ENCODE results near the gene EPS8L2. TPM values are rescaled to one million over a fixed set of nuclear protein-coding genes. Genes with fewer than 3 reads are reported as not detected.
A peak's percentile ranks its signal among the peaks of the same experiment; 100 is the strongest.
"Not testable (repeated sequence)": the region's sequence is repeated elsewhere in the genome, so short reads cannot be mapped to it uniquely, and the experiment has no call there.

Gene EPS8L2
- total RNA-seq, 1 donor from 2014 or later, result 2.6 TPM

DNA sequence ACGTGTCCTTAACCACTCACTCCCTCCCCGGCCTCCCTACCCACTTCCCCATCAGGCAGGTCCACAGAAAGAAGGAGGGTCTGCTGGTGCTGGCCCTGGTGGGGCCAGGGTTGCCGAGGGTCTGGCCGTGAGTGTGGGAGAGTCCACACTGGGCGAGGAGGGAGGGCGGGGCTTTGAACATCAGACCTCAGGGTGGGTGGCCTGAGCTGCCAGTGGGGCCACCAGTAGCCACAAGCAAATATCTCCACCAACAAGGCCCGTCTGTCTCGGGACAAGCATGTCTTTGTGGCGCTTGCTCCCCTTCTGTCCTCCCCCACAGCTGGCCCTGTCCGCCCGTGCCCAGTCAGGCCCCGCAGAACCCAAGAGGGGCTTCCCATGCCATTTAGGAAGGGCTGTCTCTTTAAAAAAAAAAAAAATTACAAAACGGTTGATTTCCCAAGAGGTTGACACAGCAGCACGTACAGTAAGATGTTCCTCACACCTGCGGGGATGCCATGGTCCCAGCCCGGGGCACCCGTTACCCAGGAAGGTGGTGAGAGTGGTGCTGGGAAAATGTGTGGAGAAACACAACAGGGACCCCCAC, 23.6 kb downstream of the EPS8L2 start:
- no peak for DNase-seq (ENCODE audit: low read depth, low spot score)
- peak overlapping the region; percentile 48 for H3K4me3 Mint-ChIP-seq
- no peaks in the 10 kb centered on the region for H3K9me3 Mint-ChIP-seq
- H3K36me3 Mint-ChIP-seq (ENCODE audit: low read depth), result no peaks in the 10 kb centered on the region
- H3K27me3 Mint-ChIP-seq (ENCODE audit: low read depth), result peaks cover 39% of the 10 kb centered on the region
- H3K27ac Mint-ChIP-seq (ENCODE audit: unreplicated experiment), result peak overlapping the region; percentile 70
- peaks cover 8% of the 10 kb centered on the region for H3K4me1 Mint-ChIP-seq
- TF ChIP-seq, protein P1, sequence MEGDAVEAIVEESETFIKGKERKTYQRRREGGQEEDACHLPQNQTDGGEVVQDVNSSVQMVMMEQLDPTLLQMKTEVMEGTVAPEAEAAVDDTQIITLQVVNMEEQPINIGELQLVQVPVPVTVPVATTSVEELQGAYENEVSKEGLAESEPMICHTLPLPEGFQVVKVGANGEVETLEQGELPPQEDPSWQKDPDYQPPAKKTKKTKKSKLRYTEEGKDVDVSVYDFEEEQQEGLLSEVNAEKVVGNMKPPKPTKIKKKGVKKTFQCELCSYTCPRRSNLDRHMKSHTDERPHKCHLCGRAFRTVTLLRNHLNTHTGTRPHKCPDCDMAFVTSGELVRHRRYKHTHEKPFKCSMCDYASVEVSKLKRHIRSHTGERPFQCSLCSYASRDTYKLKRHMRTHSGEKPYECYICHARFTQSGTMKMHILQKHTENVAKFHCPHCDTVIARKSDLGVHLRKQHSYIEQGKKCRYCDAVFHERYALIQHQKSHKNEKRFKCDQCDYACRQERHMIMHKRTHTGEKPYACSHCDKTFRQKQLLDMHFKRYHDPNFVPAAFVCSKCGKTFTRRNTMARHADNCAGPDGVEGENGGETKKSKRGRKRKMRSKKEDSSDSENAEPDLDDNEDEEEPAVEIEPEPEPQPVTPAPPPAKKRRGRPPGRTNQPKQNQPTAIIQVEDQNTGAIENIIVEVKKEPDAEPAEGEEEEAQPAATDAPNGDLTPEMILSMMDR (conservative IDR thresholded peaks at IDR 0.05), result no peak

DNA sequence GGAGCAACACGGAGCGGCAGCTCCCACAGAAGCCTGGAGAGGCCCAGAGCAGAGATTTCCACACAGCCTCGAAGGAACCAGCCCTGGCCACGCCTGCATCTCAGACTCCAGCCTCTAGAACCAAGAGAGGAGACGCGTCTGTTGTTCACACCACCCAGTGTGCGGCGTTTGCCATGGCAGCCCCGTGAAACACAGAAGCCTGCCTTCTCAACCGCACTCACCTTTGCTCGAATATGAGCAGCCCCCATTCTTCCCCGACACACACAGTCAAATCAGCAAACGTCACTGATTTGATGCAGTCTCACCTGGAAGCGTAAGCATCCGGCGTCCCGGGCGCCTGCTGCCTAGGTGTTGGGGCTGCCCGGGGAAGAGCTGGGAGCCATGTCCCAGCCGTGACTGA, 27.0 kb downstream of the EPS8L2 start:
- H3K36me3 Mint-ChIP-seq (ENCODE audit: low read depth), result peaks cover 3% of the 10 kb centered on the region
- TF ChIP-seq, protein P1 (conservative IDR thresholded peaks at IDR 0.05), result no peak
- no peak for DNase-seq (ENCODE audit: low read depth, low spot score)
- no peak overlapping the region for H3K27ac Mint-ChIP-seq (ENCODE audit: unreplicated experiment)
- H3K9me3 Mint-ChIP-seq, result peaks cover 3% of the 10 kb centered on the region
- no peak overlapping the region for H3K4me3 Mint-ChIP-seq
- peaks cover 21% of the 10 kb centered on the region for H3K27me3 Mint-ChIP-seq (ENCODE audit: low read depth)
- peaks cover 21% of the 10 kb centered on the region for H3K4me1 Mint-ChIP-seq

DNA sequence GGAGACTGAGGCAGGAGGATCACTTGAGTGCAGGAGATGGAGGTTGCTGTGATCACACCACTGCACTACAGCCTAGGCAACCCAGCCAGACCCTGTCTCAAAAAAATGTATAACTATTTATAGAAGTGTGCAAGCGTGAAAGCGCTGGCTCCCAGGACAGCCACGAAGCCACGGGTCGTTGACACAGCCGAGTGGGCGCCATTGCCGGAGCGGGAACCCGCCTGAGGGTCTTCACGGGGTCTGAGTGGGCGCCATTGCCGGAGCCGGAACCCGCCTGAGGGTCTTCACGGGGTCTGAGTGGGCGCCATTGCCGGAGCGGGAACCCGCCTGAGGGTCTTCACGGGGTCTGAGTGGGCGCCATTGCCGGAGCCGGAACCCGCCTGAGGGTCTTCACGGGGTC, 28.5 kb downstream of the EPS8L2 start:
- Mint-ChIP-seq H3K4me1 (peaks cover 19% of the 10 kb centered on the region), H3K27me3 (ENCODE audit: low read depth) (peaks cover 19% of the 10 kb centered on the region)
- not testable (repeated sequence) for H3K36me3 Mint-ChIP-seq (ENCODE audit: low read depth); DNase-seq (ENCODE audit: low read depth, low spot score); H3K4me3 Mint-ChIP-seq; H3K27ac Mint-ChIP-seq (ENCODE audit: unreplicated experiment); H3K9me3 Mint-ChIP-seq

- no peak for DNase-seq (ENCODE audit: low read depth, low spot score)
- no peak overlapping the region for H3K4me3 Mint-ChIP-seq
- H3K36me3 Mint-ChIP-seq (ENCODE audit: low read depth), result peaks cover 3% of the 10 kb centered on the region
- peaks cover 14% of the 10 kb centered on the region for H3K4me1 Mint-ChIP-seq
- TF ChIP-seq, protein P1 (conservative IDR thresholded peaks at IDR 0.05), result no peak
- no peak overlapping the region for H3K27ac Mint-ChIP-seq (ENCODE audit: unreplicated experiment)
- peaks cover 14% of the 10 kb centered on the region for H3K27me3 Mint-ChIP-seq (ENCODE audit: low read depth)
- H3K9me3 Mint-ChIP-seq, result peaks cover 3% of the 10 kb centered on the region
Observed at GRCh38 chr11:737366-737765, 31.3 kb downstream of the EPS8L2 start.

DNA sequence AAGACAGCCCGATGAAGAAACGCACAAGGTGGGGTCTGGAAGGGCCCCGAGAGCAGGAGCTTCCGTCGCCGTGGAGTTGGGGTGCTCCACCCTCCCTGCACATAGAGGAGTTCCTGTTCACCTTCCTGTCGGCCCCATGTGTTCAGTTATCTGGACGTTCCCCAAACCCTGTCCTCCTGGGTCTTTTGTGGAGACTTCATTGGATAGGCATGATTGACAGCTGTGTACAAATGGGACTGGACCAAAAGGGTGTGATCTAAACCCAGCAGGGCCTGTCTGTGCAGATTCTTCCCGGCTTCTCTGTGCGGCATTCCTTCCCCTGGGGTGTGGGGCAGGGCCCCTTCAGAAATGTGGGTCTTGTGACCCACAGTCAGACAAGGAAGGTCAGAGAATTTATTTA, 31.9 kb downstream of the EPS8L2 start:
- not testable (repeated sequence) for DNase-seq (ENCODE audit: low read depth, low spot score); H3K27ac Mint-ChIP-seq (ENCODE audit: unreplicated experiment); H3K4me3 Mint-ChIP-seq

DNA sequence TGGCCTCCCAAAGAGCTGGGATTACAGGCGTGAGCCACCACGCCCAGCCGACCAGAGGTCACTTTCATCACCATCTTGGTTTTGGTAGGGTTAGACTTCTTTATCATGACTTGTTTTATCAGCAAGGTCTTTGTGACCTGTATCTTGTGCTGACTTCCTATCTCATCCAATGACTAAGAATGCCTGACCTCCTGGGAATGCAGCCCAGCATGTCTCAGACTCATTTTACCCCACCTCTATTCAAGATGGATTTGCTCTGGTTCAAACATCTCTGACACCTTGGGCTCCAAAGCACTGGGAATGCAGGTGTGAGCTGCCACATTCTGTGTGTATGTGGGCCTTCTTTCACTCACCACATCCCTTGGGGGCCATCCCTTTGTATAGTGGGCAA, 36.1 kb downstream of the EPS8L2 start:
- Mint-ChIP-seq H3K27ac (ENCODE audit: unreplicated experiment) (no peak overlapping the region), H3K4me1 (peaks cover 19% of the 10 kb centered on the region), H3K27me3 (ENCODE audit: low read depth) (peaks cover 8% of the 10 kb centered on the region), H3K9me3 (no peaks in the 10 kb centered on the region), H3K4me3 (no peak overlapping the region), H3K36me3 (ENCODE audit: low read depth) (no peaks in the 10 kb centered on the region)
- TF ChIP-seq, protein P1 (conservative IDR thresholded peaks at IDR 0.05), result no peak
- no peak for DNase-seq (ENCODE audit: low read depth, low spot score)

More for the DNA sequence above, 31.9 kb downstream of the EPS8L2 start:
- H3K36me3 Mint-ChIP-seq (ENCODE audit: low read depth); H3K9me3 Mint-ChIP-seq: not testable (repeated sequence)
- Mint-ChIP-seq H3K27me3 (ENCODE audit: low read depth) (peaks cover 14% of the 10 kb centered on the region), H3K4me1 (peaks cover 14% of the 10 kb centered on the region)
